Gastrocnemius medialis (tissue), 4 donors: ENCODE data around the gene PPP3CA.

Source experiments
- POLR2A ChIP-seq, 2 donors: fragments of 450-650 bp; IDR thresholded peaks; one replicate each; pipeline ENCODE4 v1.6.1; 2017; ENCODE audit warnings: antibody characterized with exemption in 2 of 2, mild to moderate bottlenecking in 2 of 2, moderate library complexity in 2 of 2
- TF ChIP-seq, protein P1 (sequence below), 5 experiments: fragments of 450-650 bp in 3 of 5; fragments of 200-600 bp in 2 of 5; sonication (generic) in 2 of 5; IDR thresholded peaks in 4 of 5; conservative IDR thresholded peaks in 1 of 5; 1 replicate in 4 of 5; 2 replicates in 1 of 5; pipeline ENCODE4 v1.5.1; 2016 to 2019; ENCODE audit warnings: antibody characterized with exemption in 5 of 5, mild to moderate bottlenecking in 3 of 5, moderate library complexity in 3 of 5

DNA sequence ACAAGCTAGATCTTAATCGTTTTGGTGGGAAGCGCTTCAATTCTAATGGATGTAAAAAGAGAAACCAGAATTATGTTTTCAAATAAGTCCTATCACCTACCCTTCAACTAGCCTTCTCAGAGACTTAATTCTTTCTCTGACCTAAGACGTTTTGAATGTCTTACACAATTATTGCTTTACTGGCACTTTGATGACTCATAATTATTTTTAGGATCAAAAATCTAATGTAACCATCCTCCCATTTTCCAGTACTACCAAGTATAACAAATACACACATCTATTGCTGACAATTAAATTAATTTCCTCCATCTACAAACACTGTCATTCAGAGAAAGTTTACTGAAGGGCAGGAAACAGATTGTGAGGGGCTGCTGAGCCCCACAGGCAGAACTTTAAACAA lies 108.6 kb downstream of the PPP3CA start:
- no peak for TF ChIP-seq POLR2A (IDR thresholded peaks at IDR 0.05)
- TF ChIP-seq, protein P1, sequence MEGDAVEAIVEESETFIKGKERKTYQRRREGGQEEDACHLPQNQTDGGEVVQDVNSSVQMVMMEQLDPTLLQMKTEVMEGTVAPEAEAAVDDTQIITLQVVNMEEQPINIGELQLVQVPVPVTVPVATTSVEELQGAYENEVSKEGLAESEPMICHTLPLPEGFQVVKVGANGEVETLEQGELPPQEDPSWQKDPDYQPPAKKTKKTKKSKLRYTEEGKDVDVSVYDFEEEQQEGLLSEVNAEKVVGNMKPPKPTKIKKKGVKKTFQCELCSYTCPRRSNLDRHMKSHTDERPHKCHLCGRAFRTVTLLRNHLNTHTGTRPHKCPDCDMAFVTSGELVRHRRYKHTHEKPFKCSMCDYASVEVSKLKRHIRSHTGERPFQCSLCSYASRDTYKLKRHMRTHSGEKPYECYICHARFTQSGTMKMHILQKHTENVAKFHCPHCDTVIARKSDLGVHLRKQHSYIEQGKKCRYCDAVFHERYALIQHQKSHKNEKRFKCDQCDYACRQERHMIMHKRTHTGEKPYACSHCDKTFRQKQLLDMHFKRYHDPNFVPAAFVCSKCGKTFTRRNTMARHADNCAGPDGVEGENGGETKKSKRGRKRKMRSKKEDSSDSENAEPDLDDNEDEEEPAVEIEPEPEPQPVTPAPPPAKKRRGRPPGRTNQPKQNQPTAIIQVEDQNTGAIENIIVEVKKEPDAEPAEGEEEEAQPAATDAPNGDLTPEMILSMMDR (IDR thresholded peaks at IDR 0.05 in 4 of 5, conservative IDR thresholded peaks at IDR 0.05 in 1 of 5) = no peak
